Type B pancreatic cell (in vitro differentiated cells): Measurements from ENCODE around the gene THEMIS. TPM values are rescaled to one million over a fixed set of nuclear protein-coding genes. Genes with fewer than 3 reads are reported as not detected.

Source experiments
- DNase-seq: peaks from one replicate; pipeline ENCODE4 v3.0.0; 2021; ENCODE audit warnings: mixed read lengths; ENCODE audit not compliant: unreplicated experiment; ENCODE audit errors: extremely low spot score
- H3K27ac Mint-ChIP-seq: 2 replicates; pipeline ENCODE4 v1.8.0; 2021; ENCODE audit warnings: mild to moderate bottlenecking, mixed read lengths
- H3K27me3 Mint-ChIP-seq: 2 replicates; pipeline ENCODE4 v1.8.0; 2021; ENCODE audit warnings: mixed read lengths
- H3K36me3 Mint-ChIP-seq: 2 replicates; pipeline ENCODE4 v1.8.0; 2021; ENCODE audit warnings: mixed read lengths
- H3K4me1 Mint-ChIP-seq: one replicate; pipeline ENCODE4 v1.8.0; 2021; ENCODE audit warnings: mixed read lengths; ENCODE audit not compliant: unreplicated experiment
- H3K4me3 Mint-ChIP-seq: 2 replicates; pipeline ENCODE4 v1.8.0; 2021; ENCODE audit warnings: mild to moderate bottlenecking, mixed read lengths
- H3K9me3 Mint-ChIP-seq: 2 replicates; pipeline ENCODE4 v1.8.0; 2021; ENCODE audit warnings: mixed read lengths
- CTCF ChIP-seq: fragments of 200-600 bp; sonication (generic); conservative IDR thresholded peaks from 2 replicates; pipeline ENCODE4 v1.5.0; 2021; ENCODE audit warnings: antibody characterized with exemption, mild to moderate bottlenecking
- long read RNA-seq: library from polyadenylated mRNA; unstranded; transcript quantifications from one replicate; pipeline ENCODE4 v2.0.0, GENCODE V29; 2020
- total RNA-seq: library from RNA; stranded (reverse); gene quantifications from 2 replicates; pipeline ENCODE4 v1.2.1, GENCODE V29; 2021; ENCODE audit warnings: low replicate concordance

Gene THEMIS
- total RNA-seq, result not detected in 2 replicates
- long read RNA-seq, result 0 reads

GRCh38 chr6:127900935-127901334 is at the start of gene THEMIS:
Gene THEMIS (minus strand): TSS chr6:127901058. CDS start chr6:127900932, 126 bp downstream.
- H3K27me3 Mint-ChIP-seq, result no peaks in the 10 kb centered on the region
- no peaks in the 10 kb centered on the region for H3K4me1 Mint-ChIP-seq
- no peaks in the 10 kb centered on the region for H3K9me3 Mint-ChIP-seq
- no peaks in the 10 kb centered on the region for H3K36me3 Mint-ChIP-seq
- no peak within 1 kb of the TSS for H3K4me3 Mint-ChIP-seq
- no peak for TF ChIP-seq CTCF
- DNase-seq, result no peak
- no peak within 1 kb of the TSS for H3K27ac Mint-ChIP-seq

GRCh38 chr6:127949251-127949650 is 48.4 kb upstream of the THEMIS start:
- Mint-ChIP-seq H3K36me3 (no peaks in the 10 kb centered on the region), H3K27me3 (no peaks in the 10 kb centered on the region), H3K4me3 (no peak overlapping the region), H3K27ac (no peak overlapping the region), H3K4me1 (no peaks in the 10 kb centered on the region), H3K9me3 (peaks cover 10% of the 10 kb centered on the region)
- no peak for TF ChIP-seq CTCF
- no peak for DNase-seq

GRCh38 chr6:127946388-127946787 is 45.5 kb upstream of the THEMIS start:
- Mint-ChIP-seq H3K27me3 (no peaks in the 10 kb centered on the region), H3K9me3 (peaks cover 10% of the 10 kb centered on the region), H3K27ac (no peak overlapping the region), H3K4me3 (no peak overlapping the region), H3K4me1 (no peaks in the 10 kb centered on the region), H3K36me3 (no peaks in the 10 kb centered on the region)
- no peak for DNase-seq
- no peak for TF ChIP-seq CTCF

GRCh38 chr6:127945434-127946097 is 44.7 kb upstream of the THEMIS start:
- DNase-seq, result no peak
- no peaks in the 10 kb centered on the region for H3K4me1 Mint-ChIP-seq
- no peaks in the 10 kb centered on the region for H3K36me3 Mint-ChIP-seq
- H3K27me3 Mint-ChIP-seq, result no peaks in the 10 kb centered on the region
- peaks cover 10% of the 10 kb centered on the region for H3K9me3 Mint-ChIP-seq
- H3K27ac Mint-ChIP-seq, result no peak overlapping the region
- no peak for TF ChIP-seq CTCF
- H3K4me3 Mint-ChIP-seq, result no peak overlapping the region

GRCh38 chr6:127941228-127941627 is 40.4 kb upstream of the THEMIS start:
- no peak for DNase-seq
- H3K27me3 Mint-ChIP-seq, result no peaks in the 10 kb centered on the region
- H3K4me3 Mint-ChIP-seq, result no peak overlapping the region
- no peaks in the 10 kb centered on the region for H3K36me3 Mint-ChIP-seq
- H3K9me3 Mint-ChIP-seq, result peaks cover 5% of the 10 kb centered on the region
- no peak overlapping the region for H3K27ac Mint-ChIP-seq
- TF ChIP-seq CTCF, result no peak
- H3K4me1 Mint-ChIP-seq, result peaks cover 5% of the 10 kb centered on the region
